Measurements from ENCODE around the gene SELENOM.
"Not testable (repeated sequence)": the region's sequence is repeated elsewhere in the genome, so short reads cannot be mapped to it uniquely, and the experiment has no call there.

SELENOM gene

DNA sequence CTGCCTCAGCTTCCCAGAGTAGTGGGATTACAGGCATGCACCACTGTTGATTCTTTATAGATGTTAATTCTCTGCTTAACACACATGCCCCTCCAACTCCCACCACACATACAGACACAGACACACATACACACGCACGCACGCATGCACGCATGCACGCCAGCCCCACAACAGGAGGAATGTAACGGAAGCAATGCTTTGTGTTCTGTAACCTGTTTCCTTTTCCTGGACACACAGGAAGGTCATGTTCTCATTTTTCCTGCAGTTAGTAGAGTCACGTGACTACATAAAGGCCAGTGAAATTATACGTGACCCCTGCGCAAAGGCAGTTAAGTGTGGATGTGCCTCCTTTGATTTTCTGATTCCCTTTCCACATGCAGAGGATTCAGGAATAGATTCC, 34.2 kb downstream of the SELENOM start:
- not testable (repeated sequence) for DNase-seq

DNA sequence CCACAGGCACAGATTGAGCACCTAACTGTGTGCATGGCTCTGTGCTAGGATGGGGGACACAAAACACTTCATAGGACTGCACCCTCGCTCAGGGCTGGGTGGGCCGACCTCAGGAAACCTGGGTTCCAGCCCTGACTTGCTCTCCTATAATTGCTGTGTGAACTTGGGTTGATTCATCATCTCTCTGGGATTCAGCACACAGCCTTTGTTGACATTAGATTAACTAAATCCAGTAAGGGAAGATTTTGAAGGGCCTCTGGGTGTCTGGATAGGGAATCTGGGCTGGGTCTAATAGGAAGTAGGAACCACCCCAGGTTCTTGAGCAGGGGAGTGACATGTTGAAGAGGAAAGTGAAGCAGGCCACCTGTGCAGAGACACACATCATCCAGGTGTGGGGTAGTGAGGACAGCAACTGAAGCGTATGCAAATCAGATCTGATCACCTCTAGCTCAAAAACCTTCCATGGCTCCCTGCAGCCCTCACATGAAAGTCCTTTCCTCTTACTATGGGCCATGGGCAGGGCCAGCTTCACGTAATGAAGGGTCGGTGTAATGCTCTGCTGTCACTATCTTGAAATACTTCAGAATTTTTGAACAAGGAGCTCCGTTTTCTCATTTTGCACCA, 37.6 kb downstream of the SELENOM start:
- DNase-seq: not testable (repeated sequence)

DNA sequence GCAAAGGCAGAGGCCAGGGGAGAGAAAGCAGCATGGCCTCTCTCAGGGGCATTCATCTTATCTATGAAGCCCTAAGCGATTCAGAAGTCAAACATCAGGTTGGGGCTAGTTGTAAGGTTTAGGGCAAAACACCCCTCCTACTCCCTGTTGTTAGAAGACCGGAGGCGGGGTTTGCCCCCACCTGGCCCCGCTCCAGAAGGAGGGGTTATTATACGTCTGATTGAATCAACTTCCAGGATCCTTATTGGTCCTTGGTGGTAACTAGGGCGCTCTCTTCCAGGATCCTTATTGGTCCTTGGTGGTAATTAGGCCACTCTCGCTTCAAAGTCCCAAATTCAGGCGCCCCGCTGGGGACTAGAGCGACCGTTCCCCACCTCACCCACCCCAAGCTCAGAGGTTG, 38.4 kb downstream of the SELENOM start:
- no peak for DNase-seq

DNA sequence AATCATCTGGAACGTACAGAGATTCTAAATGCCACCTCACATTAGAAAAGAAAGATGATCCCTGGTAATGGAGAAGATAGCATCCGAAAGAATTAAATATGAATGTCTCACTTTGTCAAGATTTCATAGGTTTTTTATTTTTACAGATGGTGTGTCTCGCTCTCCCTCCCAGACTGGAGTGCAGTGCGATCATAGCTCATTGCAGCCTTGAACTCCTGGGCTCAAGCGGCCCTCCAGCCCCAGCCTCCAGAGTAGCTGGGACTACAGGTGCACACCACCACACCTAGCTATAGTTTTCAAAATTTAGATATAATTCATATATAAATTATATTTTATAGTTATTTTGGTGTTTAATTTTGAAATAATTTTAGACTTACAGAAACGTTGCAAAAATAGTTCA, 43.0 kb downstream of the SELENOM start:
- DNase-seq: no peak

DNA sequence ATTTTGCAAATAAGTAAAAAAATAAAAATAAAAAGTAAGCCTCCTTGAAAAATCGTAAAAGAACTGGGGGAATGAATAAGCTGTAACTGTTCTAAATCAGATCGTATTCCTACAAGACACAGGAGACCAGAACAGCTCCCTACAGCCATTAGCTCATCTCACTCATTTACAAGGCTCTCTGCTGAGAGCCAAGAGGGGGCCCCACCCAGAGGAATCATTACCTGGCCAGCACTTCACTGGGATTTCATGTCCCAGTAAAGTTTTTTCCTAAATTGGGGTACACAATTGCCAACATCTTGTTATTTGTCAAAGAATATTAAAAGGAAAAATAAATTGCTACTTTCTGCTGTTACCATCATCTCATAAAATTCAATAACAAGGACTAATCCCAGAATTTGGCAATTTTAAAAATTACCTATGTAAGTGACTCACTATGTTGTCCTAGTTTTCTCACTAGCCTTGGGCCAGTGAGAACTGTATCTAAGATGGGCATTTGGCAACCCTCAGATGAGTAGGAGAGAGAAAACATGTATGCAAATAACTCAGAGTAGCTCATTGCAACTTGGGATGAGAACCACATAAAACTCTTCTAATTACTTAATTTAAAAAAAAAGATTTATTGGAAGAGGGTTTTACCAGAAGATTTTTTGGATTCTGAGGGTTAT, 44.7 kb downstream of the SELENOM start:
- DNase-seq: no peak

DNA sequence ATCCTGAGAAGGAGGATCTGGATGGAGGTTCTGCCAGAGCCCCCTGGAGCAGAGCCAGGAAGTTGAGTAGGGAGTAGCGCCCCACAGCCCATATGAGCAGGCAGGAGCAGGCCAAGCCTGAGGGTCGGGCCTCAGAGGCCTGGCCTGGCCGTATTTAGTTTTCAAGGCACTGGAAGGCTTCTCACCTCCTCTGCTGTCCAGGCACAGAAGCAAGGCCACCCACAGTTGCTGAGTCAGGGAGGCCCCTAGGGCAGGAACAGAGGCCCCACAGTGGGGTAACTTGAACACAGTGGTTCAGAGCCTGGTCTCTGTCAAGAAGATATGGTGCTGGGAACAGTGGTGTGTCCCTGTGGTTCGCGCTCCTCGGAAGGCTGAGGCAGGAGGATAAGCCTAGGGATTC, 47.7 kb downstream of the SELENOM start:
- DNase-seq: not testable (repeated sequence)

DNA sequence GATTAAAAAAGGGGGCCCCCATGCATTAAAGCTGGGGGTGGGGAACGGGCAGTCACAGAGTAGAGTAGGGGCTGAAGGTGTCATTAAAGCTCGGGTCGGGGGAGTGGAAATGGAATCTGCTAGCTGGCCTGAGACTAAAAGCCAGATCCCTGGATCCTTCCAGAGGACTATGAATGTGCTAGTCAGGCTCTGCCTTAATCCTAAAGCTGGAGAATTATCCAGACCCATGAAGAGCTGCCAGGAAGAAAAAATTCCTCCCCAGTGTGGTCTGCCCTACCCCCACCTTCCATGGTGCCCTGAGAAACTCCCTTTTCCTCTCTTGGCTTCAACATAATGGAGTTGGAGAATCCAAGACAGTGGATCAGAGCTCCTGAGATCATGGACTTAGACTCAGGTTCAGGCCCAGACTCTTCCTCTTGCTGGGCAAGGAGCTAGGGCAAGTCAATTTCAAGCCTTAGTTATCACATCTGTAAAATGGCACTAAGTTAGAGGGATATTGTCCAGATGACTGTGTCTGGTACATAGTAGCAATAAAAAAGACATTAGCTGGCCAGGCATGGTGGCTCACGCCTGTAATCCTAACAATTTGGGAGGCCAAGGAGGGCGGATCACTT, 50.3 kb downstream of the SELENOM start:
- no peak for DNase-seq

DNA sequence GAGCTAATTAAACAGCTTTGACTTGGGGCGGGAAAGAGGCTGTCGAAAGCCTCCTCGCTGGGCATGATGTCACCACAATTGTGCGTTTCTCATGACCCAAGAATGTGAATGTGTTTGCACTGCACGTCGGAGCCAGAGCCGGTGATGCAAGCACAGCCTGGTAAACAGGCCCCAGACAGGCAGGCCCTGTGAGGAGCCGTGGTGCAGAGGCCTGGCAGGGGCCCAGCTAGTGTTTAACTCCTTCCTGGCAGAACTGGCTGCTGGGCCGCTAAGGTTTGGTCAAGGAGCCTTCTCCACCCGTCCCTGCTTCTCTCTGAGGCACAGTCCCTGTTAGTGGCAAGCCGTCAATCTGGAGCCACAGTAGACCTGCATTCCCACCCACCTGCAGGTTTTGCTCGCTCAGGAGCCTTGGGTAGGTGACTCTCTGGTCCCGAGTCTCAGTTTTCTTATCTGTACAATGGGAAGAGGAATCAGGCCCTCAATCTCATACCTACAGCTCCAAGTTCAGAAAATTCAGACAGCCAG, 51.7 kb downstream of the SELENOM start:
- no peak for DNase-seq

DNA sequence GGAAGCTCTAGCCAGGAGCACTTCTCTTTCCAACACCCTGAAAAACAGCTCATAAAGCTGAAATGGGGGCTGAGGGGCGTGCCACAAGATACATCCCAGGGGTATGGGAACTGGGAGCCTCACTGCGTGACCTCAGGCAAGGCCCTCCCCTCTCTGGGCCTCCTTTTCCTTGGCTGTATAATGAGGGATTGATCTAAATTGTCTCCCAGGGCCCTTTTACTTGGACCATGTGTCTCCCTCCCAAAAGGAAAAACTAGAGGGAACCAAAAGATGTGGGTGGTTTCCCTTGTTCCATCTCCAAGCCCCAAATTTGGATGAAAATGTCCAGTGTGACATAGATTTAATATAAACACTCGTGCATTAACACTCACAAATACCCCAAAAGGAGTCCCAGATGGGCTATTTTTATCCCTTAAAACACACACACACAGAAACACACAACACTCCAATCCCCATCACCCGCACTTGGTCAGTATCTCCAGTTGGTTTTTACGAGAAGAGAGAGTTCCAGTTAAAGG, 52.2 kb downstream of the SELENOM start:
- DNase-seq: no peak
